Esophagus (tissue), 2 donors: ENCODE data around the gene FMN2. TPM values are rescaled to one million over a fixed set of nuclear protein-coding genes. Genes with fewer than 3 reads are reported as not detected.

ENCODE experiments used
- H3K27ac ChIP-seq, 2 donors: one replicate each; pipeline ENCODE4 v1.5.1; 2013; ENCODE audit warnings: low read depth in 2 of 2, mild to moderate bottlenecking in 2 of 2, inconsistent platforms in 1 of 2, low read length in 1 of 2, moderate library complexity in 1 of 2
- H3K27me3 ChIP-seq, 2 donors: one replicate each; pipeline ENCODE4 v1.6.1; 2013; ENCODE audit warnings: low read length in 2 of 2, control low read depth in 1 of 2, mild to moderate bottlenecking in 1 of 2; ENCODE audit not compliant: insufficient read depth in 2 of 2, control insufficient read depth in 1 of 2
- H3K36me3 ChIP-seq, 2 donors: one replicate each; pipeline ENCODE4 v1.6.1; 2013; ENCODE audit warnings: low read length in 1 of 2; ENCODE audit not compliant: control insufficient read depth in 2 of 2, insufficient read depth in 2 of 2
- H3K4me1 ChIP-seq, 2 donors: one replicate each; pipeline ENCODE4 v1.6.1; 2013; ENCODE audit warnings: low read length in 1 of 2; ENCODE audit not compliant: control insufficient read depth in 2 of 2, insufficient read depth in 2 of 2
- H3K4me3 ChIP-seq, 2 donors: one replicate each; pipeline ENCODE4 v1.5.1; 2013; ENCODE audit warnings: low read length in 2 of 2, mild to moderate bottlenecking in 2 of 2, low read depth in 1 of 2, moderate library complexity in 1 of 2
- H3K9me3 ChIP-seq, 2 donors: one replicate each; pipeline ENCODE4 v1.6.1; 2013; ENCODE audit warnings: mild to moderate bottlenecking in 2 of 2, low read depth in 1 of 2, low read length in 1 of 2, moderate library complexity in 1 of 2; ENCODE audit not compliant: control insufficient read depth in 2 of 2, insufficient read depth in 1 of 2
- WGBS, 2 donors: extraction: QIAGEN DNeasy Blood & Tissue Kit; methylation state at CpG; one replicate each; pipeline ENCODE4 v1.1.7; 2013; 5-methylcytosine and 5-hydroxymethylcytosine counted together
- polyA plus RNA-seq, 2 donors: library from polyadenylated mRNA; stranded (reverse); fragments of 200-250 nt; gene quantifications; one replicate each; pipeline ENCODE4 v1.2.3, GENCODE V29; 2013
- donor health status: healthy with polysubstance abuse.
- donor health status: Bipolar disorder and iron deficiency.

FMN2 gene
- polyA plus RNA-seq, 2 donors, result 0.11 to 0.16 TPM

- 78 to 81% methylated on average over 6 of the region's 6 CpGs for WGBS, 2 donors
Measured at GRCh38 chr1:240484804-240485443, 393.2 kb downstream of the FMN2 start.

DNA sequence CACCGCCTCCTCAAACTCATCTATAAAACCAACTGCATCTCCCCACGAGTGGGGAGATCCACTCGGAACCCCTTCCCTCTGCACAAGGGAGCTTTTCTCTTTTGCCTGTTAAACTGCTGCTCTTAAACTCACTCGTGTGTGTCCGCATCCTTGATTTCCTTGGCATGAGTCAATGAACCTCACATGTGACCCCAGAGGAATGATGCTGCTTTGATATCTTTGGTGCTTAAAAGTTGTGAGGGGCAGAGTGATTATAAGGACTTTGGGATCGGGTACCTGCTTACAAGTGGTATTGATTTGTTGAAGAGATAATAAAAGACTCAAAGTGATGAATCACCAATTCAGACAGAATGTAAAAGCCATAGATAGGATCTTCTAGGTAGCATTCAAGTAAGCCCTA, 394.9 kb downstream of the FMN2 start:
- Histone ChIP-seq H3K9me3 (peaks cover 3 to 4% of the 10 kb centered on the region in 2 donors), H3K4me1 (no peaks in the 10 kb centered on the region), H3K36me3 (no peaks in the 10 kb centered on the region), H3K4me3 (no peak overlapping the region), H3K27ac (no peak overlapping the region), H3K27me3 (no peaks in the 10 kb centered on the region)
- 70 to 74% methylated on average over 6 of the region's 6 CpGs for WGBS, 2 donors

More at GRCh38 chr1:240484804-240485443, 393.2 kb downstream of the FMN2 start:
- Histone ChIP-seq H3K9me3 (peaks cover 3 to 4% of the 10 kb centered on the region in 2 donors), H3K4me3 (no peak overlapping the region), H3K36me3 (no peaks in the 10 kb centered on the region), H3K27ac (no peak overlapping the region), H3K27me3 (no peaks in the 10 kb centered on the region), H3K4me1 (no peaks in the 10 kb centered on the region)

- 74 to 76% methylated on average over 3 of the region's 3 CpGs for WGBS, 2 donors
- Histone ChIP-seq H3K4me3 (no peak overlapping the region), H3K27me3 (no peaks in the 10 kb centered on the region), H3K9me3 (peaks cover 3 to 4% of the 10 kb centered on the region in 2 donors), H3K27ac (no peak overlapping the region), H3K36me3 (no peaks in the 10 kb centered on the region), H3K4me1 (no peaks in the 10 kb centered on the region)
Measured at GRCh38 chr1:240487493-240487892, 395.8 kb downstream of the FMN2 start.

- H3K27ac ChIP-seq, result no peak overlapping the region
- H3K27me3 ChIP-seq, result no peaks in the 10 kb centered on the region
- H3K9me3 ChIP-seq, result peaks cover 8% of the 10 kb centered on the region in 2 donors
- H3K36me3 ChIP-seq, result no peaks in the 10 kb centered on the region
- 62 to 65% methylated on average over 5 of the region's 5 CpGs for WGBS, 2 donors
- H3K4me3 ChIP-seq, result no peak overlapping the region
- H3K4me1 ChIP-seq, result no peaks in the 10 kb centered on the region
Measured at GRCh38 chr1:240491156-240491555, 399.5 kb downstream of the FMN2 start.

- Histone ChIP-seq H3K4me3 (no peak overlapping the region), H3K27ac (no peak overlapping the region), H3K9me3 (peaks cover 8% of the 10 kb centered on the region in 2 donors), H3K36me3 (no peaks in the 10 kb centered on the region), H3K4me1 (no peaks in the 10 kb centered on the region), H3K27me3 (no peaks in the 10 kb centered on the region)
- WGBS, 2 donors, result 77 to 80% methylated on average over 7 of the region's 7 CpGs
Measured at GRCh38 chr1:240491796-240492195, 400.1 kb downstream of the FMN2 start.

- Histone ChIP-seq H3K4me3 (no peak overlapping the region), H3K27ac (no peak overlapping the region), H3K36me3 (no peaks in the 10 kb centered on the region), H3K9me3 (peaks cover 8% of the 10 kb centered on the region in 2 donors), H3K27me3 (no peaks in the 10 kb centered on the region), H3K4me1 (no peaks in the 10 kb centered on the region)
- 44 to 62% methylated on average over 52 of the region's 52 CpGs for WGBS, 2 donors
Measured at GRCh38 chr1:240492832-240493440, 401.3 kb downstream of the FMN2 start.

GRCh38 chr1:240495601-240496000, 403.9 kb downstream of the FMN2 start:
- Histone ChIP-seq H3K4me1 (no peaks in the 10 kb centered on the region), H3K4me3 (no peak overlapping the region), H3K27ac (no peak overlapping the region), H3K9me3 (peaks cover 8% of the 10 kb centered on the region in 2 donors), H3K36me3 (no peaks in the 10 kb centered on the region), H3K27me3 (no peaks in the 10 kb centered on the region)
- 73 to 80% methylated on average over 4 of the region's 4 CpGs for WGBS, 2 donors

DNA sequence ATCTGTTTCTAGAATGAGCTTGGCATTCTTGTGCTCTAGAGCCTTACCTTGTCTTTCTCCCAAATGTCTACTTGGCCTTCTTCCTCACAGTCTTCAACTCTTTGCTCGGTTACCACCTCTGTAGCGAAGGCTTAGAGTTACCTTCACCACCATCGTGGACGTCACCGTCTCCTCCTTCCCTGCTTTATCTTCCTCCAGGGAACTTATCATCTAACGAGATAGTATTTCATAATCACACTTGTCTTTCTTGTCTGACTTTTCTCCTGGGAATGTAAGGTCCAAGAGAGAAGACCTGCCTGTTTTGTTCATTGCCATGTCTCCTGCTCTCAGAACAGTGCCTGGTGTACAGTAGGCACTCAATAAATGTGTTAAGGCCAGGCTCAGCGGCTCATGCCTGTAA, 404.7 kb downstream of the FMN2 start:
- Histone ChIP-seq H3K36me3 (no peaks in the 10 kb centered on the region), H3K4me1 (no peaks in the 10 kb centered on the region), H3K4me3 (no peak overlapping the region), H3K27ac (no peak overlapping the region), H3K9me3 (peaks cover 8% of the 10 kb centered on the region in 2 donors), H3K27me3 (no peaks in the 10 kb centered on the region)
- WGBS, 2 donors, result 81 to 87% methylated on average over 7 of the region's 7 CpGs

DNA sequence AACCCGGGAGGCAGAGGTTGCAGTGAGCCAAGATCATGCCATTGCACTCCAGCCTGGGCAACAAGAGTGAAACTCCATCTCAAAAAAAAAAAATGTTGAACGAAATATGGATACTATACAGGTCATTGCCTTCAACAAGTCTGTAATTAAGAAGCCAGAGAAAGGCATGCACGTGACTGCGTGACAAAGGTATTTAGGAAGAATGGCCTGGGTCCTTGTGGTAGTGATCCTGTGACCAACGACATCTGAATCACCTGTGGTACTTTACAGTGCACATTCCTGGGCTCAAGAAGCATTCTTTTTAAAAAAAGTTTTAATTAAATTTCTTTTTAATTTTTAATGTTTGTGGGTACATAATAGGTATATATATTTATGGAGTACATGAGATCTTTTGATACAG, 405.3 kb downstream of the FMN2 start:
- Histone ChIP-seq H3K9me3 (peaks cover 8% of the 10 kb centered on the region in 2 donors), H3K4me3 (no peak overlapping the region), H3K36me3 (no peaks in the 10 kb centered on the region), H3K27me3 (no peaks in the 10 kb centered on the region), H3K4me1 (no peaks in the 10 kb centered on the region), H3K27ac (no peak overlapping the region)
- WGBS, 2 donors, result 82 to 85% methylated on average over 5 of the region's 5 CpGs

DNA sequence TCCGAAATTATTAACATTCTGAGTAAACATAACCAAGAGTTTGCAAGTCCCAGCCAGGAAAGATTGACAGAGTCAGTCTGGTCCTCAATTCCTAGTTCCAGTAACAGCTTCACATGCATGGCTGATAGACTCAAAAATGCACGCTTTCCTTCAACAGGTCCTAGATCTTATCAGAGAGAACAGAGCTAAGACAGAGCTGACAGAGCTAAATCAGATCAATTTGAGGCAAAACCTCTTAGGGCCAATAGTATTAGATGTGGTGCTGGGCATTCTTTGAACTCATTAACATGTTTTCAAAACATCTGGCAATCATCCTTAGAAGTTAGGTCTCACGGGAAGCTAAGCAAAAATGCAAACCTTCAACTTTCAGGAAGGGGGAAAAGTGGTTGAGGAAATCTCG, 406.2 kb downstream of the FMN2 start:
- H3K27me3 ChIP-seq, result no peaks in the 10 kb centered on the region
- 68 to 69% methylated on average over 4 of the region's 4 CpGs for WGBS, 2 donors
- H3K4me3 ChIP-seq, result no peak overlapping the region
- peaks cover 4% of the 10 kb centered on the region in 2 donors for H3K9me3 ChIP-seq
- no peak overlapping the region for H3K27ac ChIP-seq
- no peaks in the 10 kb centered on the region for H3K4me1 ChIP-seq
- H3K36me3 ChIP-seq, result no peaks in the 10 kb centered on the region
